ENCODE measurements around the gene TAPBP.
A peak's percentile ranks its signal among the peaks of the same experiment; 100 is the strongest.

TAPBP gene

DNA sequence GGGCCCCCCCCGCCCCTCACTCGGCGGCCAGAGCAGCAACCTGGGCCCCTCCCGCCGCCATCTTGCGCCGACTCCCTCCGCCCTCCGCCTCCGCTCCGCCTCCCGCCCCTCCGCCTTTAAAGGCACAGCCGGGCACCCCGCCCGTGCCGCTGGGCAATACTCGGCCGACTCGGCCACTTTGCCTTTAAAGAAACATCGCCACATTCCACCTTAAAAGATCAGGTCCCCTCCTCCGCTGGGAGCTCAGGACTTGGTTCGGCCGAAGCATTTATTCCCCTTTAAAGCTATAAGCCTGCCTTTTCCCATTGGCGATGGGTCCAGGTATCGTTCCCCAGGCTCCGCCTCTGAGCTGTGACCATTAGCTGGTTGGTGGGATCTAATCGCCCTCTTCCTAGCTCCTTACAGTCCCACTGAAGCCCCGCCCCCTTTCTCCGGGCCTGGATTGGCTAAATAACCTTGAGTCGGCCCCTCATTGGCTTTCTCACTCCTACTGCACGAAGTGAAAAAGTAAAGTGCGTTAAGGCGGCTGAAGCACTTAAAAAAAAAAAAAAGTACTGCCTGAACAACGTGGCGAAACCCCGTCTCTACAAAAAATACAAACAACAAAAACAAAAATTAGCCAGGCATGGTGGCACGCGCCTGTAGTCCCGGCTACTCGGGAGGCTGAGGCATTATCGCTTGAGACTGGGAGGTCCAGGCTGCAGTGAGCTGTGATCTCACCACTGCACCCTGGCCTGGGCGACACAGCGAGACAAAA, 4.0 kb upstream of the TAPBP start, which contains the start of gene ZBTB22:
TSS of gene ZBTB22 (minus strand) at position 76 of the 757 bp plus-strand sequence. CDS start 828 bp downstream, outside the sequence.
- TF ChIP-seq CEBPB (IDR thresholded peaks at IDR 0.05) (no peak), TAF1 (IDR thresholded peaks at IDR 0.05; ENCODE audit: low read depth) (no peak; the same call in 1 of the 2 replicates), EP300 (IDR thresholded peaks at IDR 0.05; ENCODE audit: borderline replicate concordance) (no peak), NFIC (IDR thresholded peaks at IDR 0.05) (no peak), EGR1 (IDR thresholded peaks at IDR 0.05) (peak; percentile 51; the same call in 1 of the 2 replicates), YY1 (IDR thresholded peaks at IDR 0.05; ENCODE audit: low read depth) (peak; percentile 90), TCF12 (IDR thresholded peaks at IDR 0.05; ENCODE audit: low read depth) (0 out of 2 replicates have a peak, but pooled peaks have one; percentile 38), RAD21 (IDR thresholded peaks at IDR 0.05; ENCODE audit: low read depth) (no peak), TEAD4 (IDR thresholded peaks at IDR 0.05) (peak; percentile 62), CREB1 (IDR thresholded peaks at IDR 0.05; ENCODE audit: low read depth) (peak; percentile 20; the same call in 1 of the 2 replicates), ZBTB7A (IDR thresholded peaks at IDR 0.05; ENCODE audit: low read depth) (no peak), FOXM1 (IDR thresholded peaks at IDR 0.05; ENCODE audit: borderline replicate concordance, low read depth) (peak; percentile 36; the same call in 1 of the 2 replicates)
- TF ChIP-seq, protein P1, sequence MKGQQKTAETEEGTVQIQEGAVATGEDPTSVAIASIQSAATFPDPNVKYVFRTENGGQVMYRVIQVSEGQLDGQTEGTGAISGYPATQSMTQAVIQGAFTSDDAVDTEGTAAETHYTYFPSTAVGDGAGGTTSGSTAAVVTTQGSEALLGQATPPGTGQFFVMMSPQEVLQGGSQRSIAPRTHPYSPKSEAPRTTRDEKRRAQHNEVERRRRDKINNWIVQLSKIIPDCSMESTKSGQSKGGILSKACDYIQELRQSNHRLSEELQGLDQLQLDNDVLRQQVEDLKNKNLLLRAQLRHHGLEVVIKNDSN (IDR thresholded peaks at IDR 0.05): no peak
- TF ChIP-seq, protein P2, sequence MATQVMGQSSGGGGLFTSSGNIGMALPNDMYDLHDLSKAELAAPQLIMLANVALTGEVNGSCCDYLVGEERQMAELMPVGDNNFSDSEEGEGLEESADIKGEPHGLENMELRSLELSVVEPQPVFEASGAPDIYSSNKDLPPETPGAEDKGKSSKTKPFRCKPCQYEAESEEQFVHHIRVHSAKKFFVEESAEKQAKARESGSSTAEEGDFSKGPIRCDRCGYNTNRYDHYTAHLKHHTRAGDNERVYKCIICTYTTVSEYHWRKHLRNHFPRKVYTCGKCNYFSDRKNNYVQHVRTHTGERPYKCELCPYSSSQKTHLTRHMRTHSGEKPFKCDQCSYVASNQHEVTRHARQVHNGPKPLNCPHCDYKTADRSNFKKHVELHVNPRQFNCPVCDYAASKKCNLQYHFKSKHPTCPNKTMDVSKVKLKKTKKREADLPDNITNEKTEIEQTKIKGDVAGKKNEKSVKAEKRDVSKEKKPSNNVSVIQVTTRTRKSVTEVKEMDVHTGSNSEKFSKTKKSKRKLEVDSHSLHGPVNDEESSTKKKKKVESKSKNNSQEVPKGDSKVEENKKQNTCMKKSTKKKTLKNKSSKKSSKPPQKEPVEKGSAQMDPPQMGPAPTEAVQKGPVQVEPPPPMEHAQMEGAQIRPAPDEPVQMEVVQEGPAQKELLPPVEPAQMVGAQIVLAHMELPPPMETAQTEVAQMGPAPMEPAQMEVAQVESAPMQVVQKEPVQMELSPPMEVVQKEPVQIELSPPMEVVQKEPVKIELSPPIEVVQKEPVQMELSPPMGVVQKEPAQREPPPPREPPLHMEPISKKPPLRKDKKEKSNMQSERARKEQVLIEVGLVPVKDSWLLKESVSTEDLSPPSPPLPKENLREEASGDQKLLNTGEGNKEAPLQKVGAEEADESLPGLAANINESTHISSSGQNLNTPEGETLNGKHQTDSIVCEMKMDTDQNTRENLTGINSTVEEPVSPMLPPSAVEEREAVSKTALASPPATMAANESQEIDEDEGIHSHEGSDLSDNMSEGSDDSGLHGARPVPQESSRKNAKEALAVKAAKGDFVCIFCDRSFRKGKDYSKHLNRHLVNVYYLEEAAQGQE (IDR thresholded peaks at IDR 0.05; ENCODE audit: low read depth): no peak
- TF ChIP-seq, protein P3, sequence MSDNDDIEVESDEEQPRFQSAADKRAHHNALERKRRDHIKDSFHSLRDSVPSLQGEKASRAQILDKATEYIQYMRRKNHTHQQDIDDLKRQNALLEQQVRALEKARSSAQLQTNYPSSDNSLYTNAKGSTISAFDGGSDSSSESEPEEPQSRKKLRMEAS (IDR thresholded peaks at IDR 0.05): peak; percentile 89

DNA sequence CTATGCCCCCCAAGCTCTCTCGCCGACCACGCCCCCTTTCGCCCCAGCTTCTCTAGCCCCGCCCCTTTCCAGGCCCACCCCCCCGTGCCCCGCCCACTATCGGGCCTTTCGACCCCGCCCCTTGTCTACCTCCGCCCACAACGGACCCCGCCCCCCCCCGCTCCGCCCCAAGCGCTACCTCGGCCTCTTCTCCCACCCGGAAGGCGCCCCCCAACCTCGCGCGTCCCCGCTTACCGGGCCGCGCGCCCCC, 3.5 kb upstream of the TAPBP start:
- TF ChIP-seq RAD21 (IDR thresholded peaks at IDR 0.05; ENCODE audit: low read depth): no peak
- TF ChIP-seq, protein P3 (IDR thresholded peaks at IDR 0.05): no peak
- TF ChIP-seq TAF1 (IDR thresholded peaks at IDR 0.05; ENCODE audit: low read depth): no peak
- no peak for TF ChIP-seq ZBTB7A (IDR thresholded peaks at IDR 0.05; ENCODE audit: low read depth)
- no peak for TF ChIP-seq TEAD4 (IDR thresholded peaks at IDR 0.05)
- TF ChIP-seq CREB1 (IDR thresholded peaks at IDR 0.05; ENCODE audit: low read depth): no peak
- TF ChIP-seq, protein P2 (IDR thresholded peaks at IDR 0.05; ENCODE audit: low read depth): no peak
- no peak for TF ChIP-seq EP300 (IDR thresholded peaks at IDR 0.05; ENCODE audit: borderline replicate concordance)
- TF ChIP-seq TCF12 (IDR thresholded peaks at IDR 0.05; ENCODE audit: low read depth): no peak
- TF ChIP-seq FOXM1 (IDR thresholded peaks at IDR 0.05; ENCODE audit: borderline replicate concordance, low read depth): no peak
- TF ChIP-seq CEBPB (IDR thresholded peaks at IDR 0.05): no peak
- TF ChIP-seq NFIC (IDR thresholded peaks at IDR 0.05): no peak
- TF ChIP-seq YY1 (IDR thresholded peaks at IDR 0.05; ENCODE audit: low read depth): no peak
- TF ChIP-seq EGR1 (IDR thresholded peaks at IDR 0.05): no peak
- TF ChIP-seq, protein P1 (IDR thresholded peaks at IDR 0.05): no peak

DNA sequence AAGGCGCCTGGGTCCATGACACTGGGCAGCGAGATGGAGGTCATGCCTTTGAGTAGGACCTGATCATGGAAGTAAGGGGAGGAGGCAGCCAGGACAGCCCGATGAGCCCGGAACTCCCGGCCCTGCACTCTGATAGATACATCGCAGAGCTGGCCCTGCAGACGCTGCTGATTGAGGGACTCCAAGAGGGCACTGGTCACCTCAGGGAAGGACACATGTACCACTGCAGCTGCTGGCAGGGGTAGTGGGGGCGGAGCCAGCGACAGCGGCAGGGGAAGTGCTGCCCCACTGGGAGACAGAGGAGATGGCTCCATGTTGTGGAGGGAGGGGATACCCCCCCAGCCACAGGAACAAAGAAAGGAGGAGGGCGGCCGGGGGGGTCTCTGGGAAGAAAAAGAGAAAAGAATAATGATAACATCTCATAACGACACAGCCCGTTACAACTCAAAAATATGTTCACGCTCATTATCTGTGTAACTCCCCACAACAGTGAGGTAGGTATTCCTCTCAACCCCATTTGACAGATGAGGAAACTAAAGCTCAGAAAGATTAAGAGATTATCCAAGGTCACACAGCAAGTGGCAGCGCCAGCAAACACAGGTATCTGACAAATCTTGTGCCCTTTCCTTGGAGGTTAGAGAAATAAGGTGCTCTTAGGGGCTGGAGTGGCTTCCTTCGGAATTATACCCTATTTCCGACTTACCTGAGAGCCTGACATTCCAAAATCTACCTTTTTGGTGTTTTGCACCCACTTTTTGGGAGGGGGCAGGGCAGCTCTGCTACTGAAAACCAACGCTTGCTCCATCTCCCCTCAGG, 2.9 kb upstream of the TAPBP start:
- no peak for TF ChIP-seq NFIC (IDR thresholded peaks at IDR 0.05)
- TF ChIP-seq TCF12 (IDR thresholded peaks at IDR 0.05; ENCODE audit: low read depth): no peak
- no peak for TF ChIP-seq CREB1 (IDR thresholded peaks at IDR 0.05; ENCODE audit: low read depth)
- no peak for TF ChIP-seq YY1 (IDR thresholded peaks at IDR 0.05; ENCODE audit: low read depth)
- TF ChIP-seq ZBTB7A (IDR thresholded peaks at IDR 0.05; ENCODE audit: low read depth): no peak

DNA sequence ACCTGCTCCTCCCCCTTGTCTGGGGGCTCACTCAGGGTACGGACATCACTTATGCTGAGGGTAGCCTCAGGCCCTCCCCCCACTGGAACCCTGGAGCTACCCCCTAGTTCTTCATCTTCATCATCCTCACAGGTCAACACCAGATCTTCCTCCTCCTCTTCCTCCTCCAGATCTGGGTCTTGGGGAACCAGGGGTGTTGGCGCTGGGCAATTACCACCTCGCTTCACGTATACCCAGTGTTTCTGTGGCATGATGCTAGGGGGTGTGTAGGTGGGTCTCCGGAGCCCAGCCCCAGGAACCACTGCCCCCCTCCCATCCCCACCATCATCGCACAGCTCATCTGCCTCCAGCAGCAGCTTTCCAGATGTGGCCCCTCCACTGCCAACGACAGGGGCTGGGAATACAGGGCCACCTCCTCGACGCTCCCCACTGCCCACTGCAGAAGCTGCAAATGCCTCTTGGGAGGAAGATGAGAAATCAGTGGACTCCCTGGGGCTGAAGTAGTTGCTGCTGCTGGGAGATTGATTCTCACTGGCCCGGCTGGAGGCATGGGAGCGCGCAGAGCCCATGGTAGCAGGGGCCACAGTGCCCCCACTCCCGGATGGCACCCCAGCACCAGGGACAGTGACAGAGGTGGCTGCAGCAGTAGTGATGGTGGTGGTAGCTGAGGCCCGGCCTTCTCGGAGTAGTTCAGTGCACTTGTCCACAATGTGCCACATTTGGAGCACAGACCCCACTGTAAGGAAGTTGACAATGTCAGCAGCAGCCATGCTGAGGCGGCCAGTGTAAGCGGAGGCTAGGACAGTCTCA, 2.1 kb upstream of the TAPBP start:
- no peak for TF ChIP-seq FOXM1 (IDR thresholded peaks at IDR 0.05; ENCODE audit: borderline replicate concordance, low read depth)
- TF ChIP-seq, protein P2 (IDR thresholded peaks at IDR 0.05; ENCODE audit: low read depth): peak; percentile 48; the same call in 1 of the 2 replicates
- no peak for TF ChIP-seq TEAD4 (IDR thresholded peaks at IDR 0.05)
- no peak for TF ChIP-seq ZBTB7A (IDR thresholded peaks at IDR 0.05; ENCODE audit: low read depth)
